ENCODE results near the gene PANK2.
"Not testable (repeated sequence)": the region's sequence is repeated elsewhere in the genome, so short reads cannot be mapped to it uniquely, and the experiment has no call there.

PANK2 gene

GRCh38 chr20:3970016-3970415 lies 80.8 kb downstream of the PANK2 start:
- no peaks in the 10 kb centered on the region for H3K27me3 ChIP-seq (ENCODE audit: low read depth, low read length)
- no peaks in the 10 kb centered on the region for H3K4me1 ChIP-seq (ENCODE audit: control insufficient read depth in 1 of 2, insufficient read depth in 2 of 2, low read length in 2 of 2)
- H3K4me3 ChIP-seq (ENCODE audit: low read depth in 1 of 2, low read length in 2 of 2) = no peak overlapping the region
- peaks cover 0 to 4% of the 10 kb centered on the region in 2 donors for H3K9me3 ChIP-seq (ENCODE audit: control insufficient read depth in 1 of 2, low read length in 2 of 2)
- H3K36me3 ChIP-seq (ENCODE audit: control insufficient read depth in 1 of 2, insufficient read depth in 2 of 2, low read length in 2 of 2) = no peaks in the 10 kb centered on the region
- no peak overlapping the region for H3K27ac ChIP-seq (ENCODE audit: low read length)

- peaks cover 0 to 4% of the 10 kb centered on the region in 2 donors for H3K9me3 ChIP-seq (ENCODE audit: control insufficient read depth in 1 of 2, low read length in 2 of 2)
- H3K27ac ChIP-seq (ENCODE audit: low read length) = no peak overlapping the region
- H3K4me1 ChIP-seq (ENCODE audit: control insufficient read depth in 1 of 2, insufficient read depth in 2 of 2, low read length in 2 of 2) = no peaks in the 10 kb centered on the region
- H3K4me3 ChIP-seq (ENCODE audit: low read depth in 1 of 2, low read length in 2 of 2) = no peak overlapping the region
- H3K36me3 ChIP-seq (ENCODE audit: control insufficient read depth in 1 of 2, insufficient read depth in 2 of 2, low read length in 2 of 2) = no peaks in the 10 kb centered on the region
- H3K27me3 ChIP-seq (ENCODE audit: low read depth, low read length) = no peaks in the 10 kb centered on the region
Measured at GRCh38 chr20:3971145-3971544, 82.0 kb downstream of the PANK2 start.

GRCh38 chr20:3972161-3972560 lies 83.0 kb downstream of the PANK2 start:
- Histone ChIP-seq H3K4me3 (ENCODE audit: low read depth in 1 of 2, low read length in 2 of 2) (no peak overlapping the region), H3K9me3 (ENCODE audit: control insufficient read depth in 1 of 2, low read length in 2 of 2) (peaks cover 0 to 4% of the 10 kb centered on the region in 2 donors), H3K36me3 (ENCODE audit: control insufficient read depth in 1 of 2, insufficient read depth in 2 of 2, low read length in 2 of 2) (no peaks in the 10 kb centered on the region), H3K4me1 (ENCODE audit: control insufficient read depth in 1 of 2, insufficient read depth in 2 of 2, low read length in 2 of 2) (no peaks in the 10 kb centered on the region), H3K27ac (ENCODE audit: low read length) (no peak overlapping the region), H3K27me3 (ENCODE audit: low read depth, low read length) (no peaks in the 10 kb centered on the region)

- not testable (repeated sequence) for H3K27me3 ChIP-seq (ENCODE audit: low read depth, low read length); H3K4me1 ChIP-seq (ENCODE audit: control insufficient read depth in 1 of 2, insufficient read depth in 2 of 2, low read length in 2 of 2); H3K4me3 ChIP-seq (ENCODE audit: low read depth in 1 of 2, low read length in 2 of 2); H3K9me3 ChIP-seq (ENCODE audit: control insufficient read depth in 1 of 2, low read length in 2 of 2); H3K27ac ChIP-seq (ENCODE audit: low read length); H3K36me3 ChIP-seq (ENCODE audit: control insufficient read depth in 1 of 2, insufficient read depth in 2 of 2, low read length in 2 of 2)
Measured at GRCh38 chr20:3972631-3973030, 83.4 kb downstream of the PANK2 start.

GRCh38 chr20:3973705-3974104 lies 84.5 kb downstream of the PANK2 start:
- Histone ChIP-seq H3K36me3 (ENCODE audit: control insufficient read depth in 1 of 2, insufficient read depth in 2 of 2, low read length in 2 of 2) (no peaks in the 10 kb centered on the region), H3K27ac (ENCODE audit: low read length) (no peak overlapping the region), H3K4me1 (ENCODE audit: control insufficient read depth in 1 of 2, insufficient read depth in 2 of 2, low read length in 2 of 2) (no peaks in the 10 kb centered on the region), H3K27me3 (ENCODE audit: low read depth, low read length) (no peaks in the 10 kb centered on the region), H3K4me3 (ENCODE audit: low read depth in 1 of 2, low read length in 2 of 2) (no peak overlapping the region), H3K9me3 (ENCODE audit: control insufficient read depth in 1 of 2, low read length in 2 of 2) (peaks cover 0 to 4% of the 10 kb centered on the region in 2 donors)

GRCh38 chr20:3976511-3976910 lies 87.3 kb downstream of the PANK2 start:
- Histone ChIP-seq H3K27me3 (ENCODE audit: low read depth, low read length) (no peaks in the 10 kb centered on the region), H3K36me3 (ENCODE audit: control insufficient read depth in 1 of 2, insufficient read depth in 2 of 2, low read length in 2 of 2) (no peaks in the 10 kb centered on the region), H3K27ac (ENCODE audit: low read length) (no peak overlapping the region), H3K4me3 (ENCODE audit: low read depth in 1 of 2, low read length in 2 of 2) (no peak overlapping the region), H3K4me1 (ENCODE audit: control insufficient read depth in 1 of 2, insufficient read depth in 2 of 2, low read length in 2 of 2) (peaks cover 0 to 6% of the 10 kb centered on the region in 2 donors), H3K9me3 (ENCODE audit: control insufficient read depth in 1 of 2, low read length in 2 of 2) (peaks cover 0 to 4% of the 10 kb centered on the region in 2 donors)

Measured in muscle layer of duodenum (tissue), 2 donors.